LNCaP clone FGC (cell line): ENCODE measurements around the gene QKI.
"Not testable (repeated sequence)": the region's sequence is repeated elsewhere in the genome, so short reads cannot be mapped to it uniquely, and the experiment has no call there.

Experiments used
- DNase-seq: peaks from one replicate; pipeline ENCODE4 v3.0.0-alpha.2; 2011; ENCODE audit warnings: low read depth
- H3K4me3 ChIP-seq: 2 replicates; pipeline ENCODE4 v1.5.1; 2011; ENCODE audit warnings: mild to moderate bottlenecking, low read depth, low read length, control low read depth
- CTCF ChIP-seq: IDR thresholded peaks from 2 replicates; pipeline ENCODE4 v1.5.1; 2012; ENCODE audit warnings: mild to moderate bottlenecking; ENCODE audit not compliant: control insufficient read depth, insufficient read depth; ENCODE audit errors: extremely low read depth

Gene QKI

GRCh38 chr6:163470611-163471010 lies 56.1 kb downstream of the QKI start:
- H3K4me3 ChIP-seq: no peak overlapping the region
- DNase-seq: no peak
- no peak for TF ChIP-seq CTCF

- DNase-seq: no peak
- TF ChIP-seq CTCF: no peak
- no peak overlapping the region for H3K4me3 ChIP-seq
Observed at GRCh38 chr6:163474581-163474980, 60.1 kb downstream of the QKI start.

GRCh38 chr6:163476946-163477345 lies 62.4 kb downstream of the QKI start:
- DNase-seq, H3K4me3 ChIP-seq: not testable (repeated sequence)

- no peak for DNase-seq
- no peak for TF ChIP-seq CTCF
- no peak overlapping the region for H3K4me3 ChIP-seq
Observed at GRCh38 chr6:163483107-163483506, 68.6 kb downstream of the QKI start.

GRCh38 chr6:163485388-163485851 lies 70.9 kb downstream of the QKI start:
- H3K4me3 ChIP-seq: no peak overlapping the region
- no peak for DNase-seq
- no peak for TF ChIP-seq CTCF

GRCh38 chr6:163486821-163487220 lies 72.3 kb downstream of the QKI start:
- no peak for TF ChIP-seq CTCF
- no peak overlapping the region for H3K4me3 ChIP-seq
- no peak for DNase-seq

- no peak for DNase-seq
- H3K4me3 ChIP-seq: no peak overlapping the region
- TF ChIP-seq CTCF: no peak
Observed at GRCh38 chr6:163487606-163488005, 73.1 kb downstream of the QKI start.
